Upper lobe of right lung (tissue), 1 donor: ENCODE measurements around the gene VSNL1. TPM values are rescaled to one million over a fixed set of nuclear protein-coding genes. Genes with fewer than 3 reads are reported as not detected.

Experiments
- ATAC-seq: fragments of 200-7000 bp; cut with Tn5 transposase; one replicate; pipeline ENCODE4 v1.9.1; 2020; ENCODE audit warnings: mild to moderate bottlenecking, moderate library complexity
- DNase-seq: peaks from one replicate; pipeline ENCODE4 v3.0.0-alpha.2; 2020
- H3K27ac ChIP-seq: fragments of 200-600 bp; one replicate; pipeline ENCODE4 v1.8.0; 2022
- H3K27me3 ChIP-seq: fragments of 200-600 bp; one replicate; pipeline ENCODE4 v1.8.0; 2022; ENCODE audit warnings: mild to moderate bottlenecking
- H3K36me3 ChIP-seq: fragments of 200-600 bp; one replicate; pipeline ENCODE4 v1.8.0; 2022
- H3K4me1 ChIP-seq: fragments of 200-600 bp; one replicate; pipeline ENCODE4 v1.8.0; 2022
- H3K4me3 ChIP-seq: fragments of 200-600 bp; one replicate; pipeline ENCODE4 v1.8.0; 2022; ENCODE audit warnings: mild to moderate bottlenecking
- H3K9me3 ChIP-seq: fragments of 200-600 bp; one replicate; pipeline ENCODE4 v1.8.0; 2022
- CTCF ChIP-seq: fragments of 200-600 bp; IDR thresholded peaks from one replicate; pipeline ENCODE4 v1.8.0; 2022; ENCODE audit warnings: antibody characterized with exemption
- intact Hi-C: fragments of 100-400 bp; cut with DNase I; formaldehyde crosslinking; loops from one replicate; pipeline ENCODE4 v1.11.0; 2022
- total RNA-seq: library from RNA; stranded (reverse); fragmentation: NEBNext Ultra II Directional; extraction: Animal tissue kit (Norgen Biotek cat#: 25700); gene quantifications from one replicate; pipeline ENCODE4 v1.2.1, GENCODE V29; 2021
- donor health status: DM: no; HTN: yes; CAD: no; lungs with severe emphysema.

Gene VSNL1
- total RNA-seq, 1 donor from 2014 or later: 1.2 TPM

DNA sequence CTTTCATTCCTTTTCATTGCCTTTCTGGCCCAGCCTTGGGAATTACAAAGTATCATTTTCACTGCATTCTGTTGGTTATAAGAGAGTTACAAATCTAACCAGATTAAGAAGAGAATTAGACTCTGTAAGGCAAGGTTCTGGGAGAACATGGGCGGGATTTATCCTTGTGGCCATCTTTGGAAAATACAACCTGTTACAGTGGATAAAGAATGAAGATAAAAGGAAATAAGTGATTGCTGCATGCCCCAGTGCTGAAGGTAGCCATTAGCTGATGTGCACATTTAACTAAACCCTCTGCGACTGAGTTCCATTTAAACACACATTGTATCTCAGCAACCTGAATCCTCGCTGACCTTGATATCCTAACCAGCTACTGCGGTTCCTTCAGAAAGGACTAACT, 119.7 kb downstream of the VSNL1 start:
- no peak for DNase-seq
- TF ChIP-seq CTCF: no peak
- Histone ChIP-seq H3K9me3 (no peaks in the 10 kb centered on the region), H3K4me3 (no peak overlapping the region), H3K27ac (no peak overlapping the region), H3K4me1 (no peaks in the 10 kb centered on the region), H3K27me3 (no peaks in the 10 kb centered on the region), H3K36me3 (peaks cover 16% of the 10 kb centered on the region)
- ATAC-seq: no peak
- intact Hi-C loops: no loop called here

GRCh38 chr2:17661460-17661859, 121.0 kb downstream of the VSNL1 start:
- intact Hi-C loops: no loop called here
- no peak for ATAC-seq

GRCh38 chr2:17662723-17663122, 122.2 kb downstream of the VSNL1 start:
- no peaks in the 10 kb centered on the region for H3K9me3 ChIP-seq

More at GRCh38 chr2:17661460-17661859, 121.0 kb downstream of the VSNL1 start:
- Histone ChIP-seq H3K27me3 (no peaks in the 10 kb centered on the region), H3K4me1 (no peaks in the 10 kb centered on the region), H3K27ac (no peak overlapping the region), H3K4me3 (no peak overlapping the region), H3K36me3 (peaks cover 25% of the 10 kb centered on the region), H3K9me3 (no peaks in the 10 kb centered on the region)
- DNase-seq: no peak
- no peak for TF ChIP-seq CTCF

DNA sequence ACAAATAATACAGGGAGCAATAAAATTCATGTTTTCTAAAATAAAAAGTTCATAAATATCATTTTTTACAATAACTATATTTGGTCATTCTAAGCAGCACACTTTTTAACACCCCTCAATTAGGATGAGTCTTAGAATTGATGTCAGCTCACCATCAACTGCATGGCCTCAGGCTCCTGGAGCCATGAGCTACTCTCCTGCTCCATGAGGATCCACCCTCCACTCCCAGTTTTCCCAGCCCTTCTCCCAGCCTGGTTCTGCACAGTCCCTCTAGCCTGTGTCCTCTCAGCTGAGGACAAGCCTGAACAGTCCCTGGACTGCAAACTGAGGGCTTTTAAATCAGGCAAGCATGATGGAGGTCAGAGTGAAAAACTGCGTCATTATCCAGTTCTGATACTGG, 124.0 kb downstream of the VSNL1 start:
- Histone ChIP-seq H3K9me3 (no peaks in the 10 kb centered on the region), H3K4me3 (no peak overlapping the region), H3K36me3 (peaks cover 47% of the 10 kb centered on the region), H3K4me1 (no peaks in the 10 kb centered on the region), H3K27ac (no peak overlapping the region), H3K27me3 (no peaks in the 10 kb centered on the region)
- no peak for TF ChIP-seq CTCF
- intact Hi-C loops: no loop called here
- ATAC-seq (no peak), DNase-seq (no peak)

More at GRCh38 chr2:17662723-17663122, 122.2 kb downstream of the VSNL1 start:
- no peaks in the 10 kb centered on the region for H3K27me3 ChIP-seq
- no peak overlapping the region for H3K27ac ChIP-seq
- intact Hi-C loops: no loop called here
- TF ChIP-seq CTCF: no peak
- H3K4me3 ChIP-seq: no peak overlapping the region
- no peak for ATAC-seq
- no peaks in the 10 kb centered on the region for H3K4me1 ChIP-seq
- no peak for DNase-seq
- H3K36me3 ChIP-seq: peaks cover 29% of the 10 kb centered on the region

DNA sequence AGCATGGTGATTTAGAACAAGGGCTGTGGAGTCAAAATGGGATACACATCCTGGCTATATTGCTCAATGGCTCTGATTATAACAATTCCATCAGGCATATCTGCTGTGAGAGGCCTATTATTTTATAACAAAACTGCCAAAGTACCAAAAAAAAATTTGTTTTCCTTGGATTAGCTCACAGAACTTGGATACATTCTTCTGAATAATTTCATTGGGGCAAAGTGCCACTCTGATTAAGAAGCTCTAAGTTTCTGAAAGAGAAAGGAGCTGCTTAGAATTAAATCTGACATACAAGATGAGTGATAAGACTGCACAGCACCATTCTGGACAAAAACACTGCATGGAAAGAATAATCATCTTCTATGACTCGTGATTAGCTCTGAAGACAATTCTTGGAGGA, 127.4 kb downstream of the VSNL1 start:
- DNase-seq (no peak), ATAC-seq (no peak)
- Histone ChIP-seq H3K27ac (no peak overlapping the region), H3K4me3 (no peak overlapping the region), H3K27me3 (no peaks in the 10 kb centered on the region), H3K4me1 (no peaks in the 10 kb centered on the region), H3K9me3 (no peaks in the 10 kb centered on the region), H3K36me3 (peaks cover 54% of the 10 kb centered on the region)
- TF ChIP-seq CTCF: no peak
- intact Hi-C loops: no loop called here
